SU-DHL-6 (cell line): ENCODE measurements around the gene RASL10A.
"Not testable (repeated sequence)": the region's sequence is repeated elsewhere in the genome, so short reads cannot be mapped to it uniquely, and the experiment has no call there.

ENCODE experiments used
- H2AFZ ChIP-seq: fragments of 200-600 bp; sonication (generic); 2 replicates; pipeline ENCODE4 v1.6.1; 2014; ENCODE audit warnings: low read depth, mild to moderate bottlenecking, moderate library complexity, mixed read lengths, antibody characterized with exemption, low read length; ENCODE audit not compliant: severe bottlenecking
- H3F3A ChIP-seq: fragments of 200-600 bp; shearing (Covaris generic); 2 replicates; pipeline ENCODE4 v1.6.0; 2016; ENCODE audit warnings: antibody characterized with exemption, mild to moderate bottlenecking; ENCODE audit not compliant: insufficient read depth
- H3K27ac ChIP-seq: fragments of 200-600 bp; sonication (generic); 2 replicates; pipeline ENCODE4 v1.5.1; 2016; ENCODE audit warnings: low read depth, mild to moderate bottlenecking, low read length, moderate library complexity, mixed read lengths
- H3K27me3 ChIP-seq: fragments of 200-600 bp; sonication (generic), shearing (Covaris generic); 2 replicates; pipeline ENCODE4 v1.6.0; 2014; ENCODE audit warnings: mild to moderate bottlenecking, low read length
- H3K36me3 ChIP-seq: fragments of 200-600 bp; sonication (generic); 2 replicates; pipeline ENCODE4 v1.6.1; 2014; ENCODE audit warnings: mild to moderate bottlenecking, low read length, mixed read lengths
- H3K4me2 ChIP-seq: fragments of 300-600, 200-600 bp; shearing (Covaris generic), sonication (generic); 2 replicates; pipeline ENCODE4 v1.6.0; 2014; ENCODE audit warnings: low read length, low read depth, mild to moderate bottlenecking; ENCODE audit not compliant: poor library complexity, severe bottlenecking
- H3K4me3 ChIP-seq: fragments of 200-600 bp; sonication (generic); 2 replicates; pipeline ENCODE4 v1.5.1; 2014; ENCODE audit warnings: antibody characterized with exemption, low read length, mild to moderate bottlenecking, mixed read lengths; ENCODE audit not compliant: insufficient read depth, poor library complexity, severe bottlenecking
- H3K79me2 ChIP-seq: fragments of 200-600 bp; sonication (generic); 2 replicates; pipeline ENCODE4 v1.6.1; 2014; ENCODE audit warnings: mild to moderate bottlenecking, low read length, moderate library complexity; ENCODE audit not compliant: insufficient read depth
- H3K9ac ChIP-seq: fragments of 200-600 bp; sonication (generic); 2 replicates; pipeline ENCODE4 v1.7.0; 2014; ENCODE audit warnings: mild to moderate bottlenecking, low read length
- H3K9me2 ChIP-seq: fragments of 200-600 bp; sonication (generic); replicated peaks from 2 replicates; pipeline ENCODE4 v1.6.1; 2014; ENCODE audit warnings: low read length; ENCODE audit not compliant: insufficient read depth
- H3K9me3 ChIP-seq: fragments of 200-600 bp; sonication (generic); 2 replicates; pipeline ENCODE4 v1.6.1; 2014; ENCODE audit warnings: low read length, mixed read lengths; ENCODE audit not compliant: insufficient read depth
- H4K20me1 ChIP-seq: fragments of 200-600 bp; sonication (generic); 2 replicates; pipeline ENCODE4 v1.6.1; 2014; ENCODE audit warnings: low read depth, mild to moderate bottlenecking, antibody characterized with exemption, low read length, moderate library complexity, mixed read lengths
- CTCF ChIP-seq: fragments of 200-600 bp; sonication (generic); IDR thresholded peaks from one replicate; pipeline ENCODE4 v1.5.1; 2017; ENCODE audit warnings: antibody characterized with exemption, mild to moderate bottlenecking, low read length, moderate library complexity; ENCODE audit not compliant: insufficient read depth, poor library complexity, severe bottlenecking
- EZH2phosphoT487 ChIP-seq: fragments of 200-600 bp; sonication (generic), shearing (Covaris generic); conservative IDR thresholded peaks from 2 replicates; pipeline ENCODE4 v1.6.1; 2018; ENCODE audit warnings: mild to moderate bottlenecking, antibody characterized with exemption, low read length, moderate library complexity, mixed read lengths

RASL10A gene

GRCh38 chr22:29315286-29316140, at the start of gene RASL10A:
Gene RASL10A (minus strand): TSS chr22:29315697. CDS start chr22:29315246, 451 bp downstream.
- Histone ChIP-seq H4K20me1 (no peaks in the 10 kb centered on the region), H3K4me2 (no peak within 1 kb of the TSS), H3K4me3 (no peak within 1 kb of the TSS), H3K36me3 (no peaks in the 10 kb centered on the region), H3K9me2 (no peaks in the 10 kb centered on the region), H3K9me3 (no peaks in the 10 kb centered on the region), H3K79me2 (no peaks in the 10 kb centered on the region), H2AFZ (no peak within 1 kb of the TSS), H3K27ac (no peak within 1 kb of the TSS), H3K9ac (no peak within 1 kb of the TSS), H3F3A (0 out of 2 replicates have a peak, but pooled peaks cover 3% of the 10 kb centered on the region), H3K27me3 (no peaks in the 10 kb centered on the region)
- TF ChIP-seq EZH2phosphoT487 (no peak), CTCF (no peak)

- H3K9ac ChIP-seq, result no peak overlapping the region
- no peak overlapping the region for H3K4me3 ChIP-seq
- peaks cover 7% of the 10 kb centered on the region for H3F3A ChIP-seq
- no peaks in the 10 kb centered on the region for H3K9me3 ChIP-seq
- no peaks in the 10 kb centered on the region for H3K27me3 ChIP-seq
- no peaks in the 10 kb centered on the region for H3K79me2 ChIP-seq
- no peak overlapping the region for H3K27ac ChIP-seq
- peaks cover 1% of the 10 kb centered on the region; the same call in 1 of the 2 replicates for H3K36me3 ChIP-seq
- no peak overlapping the region for H2AFZ ChIP-seq
- no peak overlapping the region for H3K4me2 ChIP-seq
- no peaks in the 10 kb centered on the region for H4K20me1 ChIP-seq
- TF ChIP-seq CTCF (peak; percentile 15), EZH2phosphoT487 (no peak)
- no peaks in the 10 kb centered on the region for H3K9me2 ChIP-seq
Measured at GRCh38 chr22:29359469-29359868, 44.0 kb upstream of the RASL10A start.

GRCh38 chr22:29357193-29357890, 41.8 kb upstream of the RASL10A start:
- H3K9me3 ChIP-seq, H3K9me2 ChIP-seq, H3F3A ChIP-seq, H4K20me1 ChIP-seq, H3K4me2 ChIP-seq, H3K4me3 ChIP-seq, H3K36me3 ChIP-seq, H2AFZ ChIP-seq, H3K9ac ChIP-seq, H3K27me3 ChIP-seq, H3K27ac ChIP-seq, H3K79me2 ChIP-seq: not testable (repeated sequence)

GRCh38 chr22:29353860-29354259, 38.4 kb upstream of the RASL10A start:
- H3K9me2 ChIP-seq, result no peaks in the 10 kb centered on the region
- no peak overlapping the region for H3K4me2 ChIP-seq
- no peaks in the 10 kb centered on the region for H3K27me3 ChIP-seq
- no peaks in the 10 kb centered on the region for H3F3A ChIP-seq
- no peaks in the 10 kb centered on the region for H3K9me3 ChIP-seq
- H3K4me3 ChIP-seq, result no peak overlapping the region
- H3K36me3 ChIP-seq, result peaks cover 4% of the 10 kb centered on the region; the same call in 1 of the 2 replicates
- H3K27ac ChIP-seq, result no peak overlapping the region
- no peak overlapping the region for H2AFZ ChIP-seq
- TF ChIP-seq CTCF (no peak), EZH2phosphoT487 (no peak)
- no peak overlapping the region for H3K9ac ChIP-seq
- no peaks in the 10 kb centered on the region for H3K79me2 ChIP-seq
- H4K20me1 ChIP-seq, result no peaks in the 10 kb centered on the region
